ENCODE measurements around the gene FAH.

FAH gene

GRCh38 chr15:80194186-80194585 lies 41.4 kb downstream of the FAH start:
- in situ Hi-C loops (cut with MboI; ENCODE audit: low sequenced_read_pairs): no loop called here

DNA sequence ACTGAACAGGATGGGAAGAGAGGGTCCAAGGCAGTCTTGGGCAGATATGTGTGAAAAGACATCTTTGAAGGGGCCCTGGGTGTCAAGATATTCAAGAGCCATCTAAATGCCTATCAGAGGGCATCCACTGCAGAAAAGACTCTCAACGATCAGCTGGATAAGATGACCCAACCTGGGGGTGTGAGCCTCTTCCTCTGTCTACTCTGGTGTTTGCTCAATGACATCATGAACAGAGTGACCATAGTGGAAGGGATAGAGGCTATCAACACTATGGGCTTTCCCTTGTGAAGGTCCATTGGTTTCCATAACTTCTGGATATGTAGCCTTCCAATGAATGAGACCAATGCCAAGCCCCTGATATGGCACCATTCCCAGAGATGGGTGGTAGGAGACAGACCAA lies 42.1 kb downstream of the FAH start:
- in situ Hi-C loops (cut with MboI; ENCODE audit: low sequenced_read_pairs): no loop called here

DNA sequence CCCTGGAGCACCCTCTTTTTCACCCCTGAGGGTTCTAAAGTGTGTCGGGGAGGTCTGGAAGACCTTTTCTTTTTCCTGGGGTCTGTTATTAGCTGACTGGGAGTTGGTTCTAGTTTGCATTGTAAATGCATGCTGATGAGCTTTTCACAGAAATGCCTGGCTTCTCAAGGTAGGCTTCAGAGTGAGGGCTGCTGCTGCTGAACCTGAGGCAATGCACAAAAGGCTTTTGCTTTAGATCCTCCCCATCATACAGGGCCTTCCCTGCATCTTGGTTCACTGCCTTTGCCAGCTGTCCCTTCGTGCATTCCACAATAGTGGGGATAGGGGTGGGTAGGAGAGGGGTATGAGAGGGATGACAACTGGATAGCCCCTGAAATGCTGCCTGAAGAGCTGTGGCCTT lies 46.6 kb downstream of the FAH start:
- in situ Hi-C loops (cut with MboI; ENCODE audit: low sequenced_read_pairs): no loop called here

DNA sequence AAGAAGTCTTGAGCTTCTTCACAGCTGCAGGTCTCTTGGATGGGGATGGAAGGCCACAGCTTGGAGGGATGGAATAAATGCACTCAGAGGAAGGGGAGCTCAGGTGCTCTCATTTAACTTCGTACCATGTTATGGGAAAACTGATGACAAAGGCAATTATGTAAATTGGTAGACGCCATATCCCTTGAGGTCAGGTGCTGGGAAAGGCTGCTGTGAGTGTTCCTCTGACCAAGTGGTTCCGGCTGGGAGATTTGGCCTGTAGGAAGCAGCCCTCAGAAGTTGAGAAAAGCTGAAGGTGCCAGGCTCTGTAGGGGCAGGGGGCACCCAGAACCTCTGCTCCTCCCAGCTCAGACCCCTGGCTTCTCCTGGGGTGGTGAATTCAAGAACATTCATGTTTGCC lies 47.1 kb downstream of the FAH start:
- in situ Hi-C loops (cut with MboI; ENCODE audit: low sequenced_read_pairs): no loop called here

- in situ Hi-C loops (cut with MboI; ENCODE audit: low sequenced_read_pairs): no loop called here
Measured at GRCh38 chr15:80201256-80202015, 48.6 kb downstream of the FAH start.

DNA sequence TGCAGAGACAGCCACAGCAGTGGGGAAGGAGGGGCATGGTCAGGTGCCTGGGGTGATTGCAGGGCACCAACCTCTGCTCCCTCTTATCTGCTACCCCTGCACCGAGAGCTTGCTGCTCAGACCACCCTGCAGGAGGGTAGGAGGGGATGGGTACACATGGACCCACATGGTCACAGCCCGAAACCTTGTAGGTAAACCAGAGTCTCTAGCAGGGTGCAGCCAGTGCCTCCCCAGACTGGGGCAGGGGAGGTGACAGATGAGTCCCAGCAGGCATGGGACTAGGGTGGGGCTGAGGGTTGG lies 49.2 kb downstream of the FAH start:
- in situ Hi-C loops (cut with MboI; ENCODE audit: low sequenced_read_pairs): no loop called here

- in situ Hi-C loops (cut with MboI; ENCODE audit: low sequenced_read_pairs): no loop called here
Measured at GRCh38 chr15:80202641-80203360, 50.0 kb downstream of the FAH start.

DNA sequence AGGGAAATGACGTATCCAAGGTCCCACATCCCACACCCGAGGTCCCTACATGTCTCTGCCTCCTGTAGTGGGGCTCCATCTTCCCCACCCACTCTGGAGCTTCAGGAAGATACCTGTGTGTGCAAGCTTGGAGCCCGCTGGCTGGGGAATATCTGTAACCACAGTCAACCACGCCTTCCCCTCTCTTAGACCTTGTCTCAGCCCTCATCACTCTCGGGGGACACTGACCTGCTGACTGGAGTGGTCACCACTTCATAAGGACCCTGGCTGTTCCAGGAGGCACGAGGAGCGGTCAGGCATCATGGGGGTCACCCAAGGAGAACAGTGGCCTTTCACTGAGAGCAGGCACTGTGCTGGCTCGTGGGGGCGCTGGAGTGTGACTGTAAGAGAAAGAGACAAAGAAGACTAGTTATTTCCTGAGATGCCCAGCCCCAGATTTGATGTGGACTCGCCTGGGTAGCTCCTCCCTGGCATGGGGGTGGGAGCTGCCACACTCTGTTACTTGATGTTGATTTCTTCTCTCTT lies 50.6 kb downstream of the FAH start:
- in situ Hi-C loops (cut with MboI; ENCODE audit: low sequenced_read_pairs): no loop called here

- in situ Hi-C loops (cut with MboI; ENCODE audit: low sequenced_read_pairs): no loop called here
Measured at GRCh38 chr15:80204231-80204630, 51.4 kb downstream of the FAH start.

DNA sequence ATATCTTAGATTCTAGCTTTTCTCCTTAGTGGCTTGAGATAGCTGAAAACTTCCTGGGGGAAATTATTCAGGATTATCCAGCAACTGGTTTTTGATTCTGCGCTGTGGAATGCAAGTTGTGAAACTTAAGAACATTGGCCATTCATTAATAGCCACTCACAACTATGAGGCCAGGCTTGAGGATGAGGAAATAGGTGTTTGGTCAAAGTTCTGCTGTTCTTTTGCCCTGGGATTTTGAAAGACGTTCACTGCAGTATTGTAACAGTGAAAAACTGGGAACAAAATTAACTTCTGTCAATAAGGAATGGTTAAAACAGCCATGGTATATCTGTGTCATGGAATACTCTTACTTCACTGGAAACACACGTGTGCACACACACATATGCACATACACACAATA lies 55.1 kb downstream of the FAH start:
- in situ Hi-C loops (cut with MboI; ENCODE audit: low sequenced_read_pairs): no loop called here

- in situ Hi-C loops (cut with MboI; ENCODE audit: low sequenced_read_pairs): no loop called here
Measured at GRCh38 chr15:80208758-80209734, 56.2 kb downstream of the FAH start.

DNA sequence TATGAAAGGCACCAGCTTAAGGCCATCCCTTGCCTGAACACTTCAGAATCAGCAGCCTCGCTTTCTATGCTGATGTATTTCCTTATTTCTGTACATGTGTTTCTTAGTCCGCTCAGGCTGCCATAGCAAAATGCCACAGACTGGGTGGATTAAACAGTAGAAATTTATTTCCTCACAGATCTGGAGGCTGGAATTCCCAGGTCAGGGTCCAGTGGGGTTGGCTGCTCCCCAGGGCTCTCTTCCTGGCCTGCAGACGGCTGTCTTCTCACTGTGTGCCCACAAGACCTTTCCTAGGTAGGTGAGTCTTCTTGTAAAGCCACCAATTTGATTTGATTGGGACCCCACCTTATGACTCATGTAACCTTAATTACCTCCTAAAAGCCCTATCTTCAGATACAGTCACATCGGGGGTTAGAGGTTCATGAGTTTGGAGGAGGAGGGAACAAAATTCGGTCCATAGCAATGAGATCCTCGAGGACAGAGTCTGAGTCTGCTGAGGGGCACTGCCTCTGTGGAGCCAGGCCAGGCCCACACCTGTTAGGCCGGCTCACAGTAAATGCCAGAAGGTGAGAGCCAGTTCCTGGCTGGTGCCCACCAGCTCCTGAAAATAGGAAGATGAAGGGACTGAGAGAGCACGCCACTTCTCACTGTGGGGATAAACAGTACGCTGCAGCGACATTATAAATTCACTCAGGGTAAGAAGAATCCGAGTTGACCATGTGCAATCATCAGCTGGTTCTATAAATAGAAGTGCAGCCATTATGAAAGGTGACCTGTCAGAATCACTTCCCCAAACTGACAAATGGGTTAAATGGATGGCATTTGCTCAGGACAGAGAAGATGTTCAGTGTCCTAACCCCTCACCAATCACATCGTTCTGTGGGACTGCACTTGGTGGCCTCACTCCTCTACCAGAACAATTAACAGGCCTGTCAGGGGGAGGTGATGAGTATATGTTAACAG lies 58.1 kb downstream of the FAH start:
- in situ Hi-C loops (cut with MboI; ENCODE audit: low sequenced_read_pairs): no loop called here

- in situ Hi-C loops (cut with MboI; ENCODE audit: low sequenced_read_pairs): no loop called here
Measured at GRCh38 chr15:80211976-80212375, 59.2 kb downstream of the FAH start.

GRCh38 chr15:80214910-80215309 lies 62.1 kb downstream of the FAH start:
- in situ Hi-C loops (cut with MboI; ENCODE audit: low sequenced_read_pairs): no loop called here

DNA sequence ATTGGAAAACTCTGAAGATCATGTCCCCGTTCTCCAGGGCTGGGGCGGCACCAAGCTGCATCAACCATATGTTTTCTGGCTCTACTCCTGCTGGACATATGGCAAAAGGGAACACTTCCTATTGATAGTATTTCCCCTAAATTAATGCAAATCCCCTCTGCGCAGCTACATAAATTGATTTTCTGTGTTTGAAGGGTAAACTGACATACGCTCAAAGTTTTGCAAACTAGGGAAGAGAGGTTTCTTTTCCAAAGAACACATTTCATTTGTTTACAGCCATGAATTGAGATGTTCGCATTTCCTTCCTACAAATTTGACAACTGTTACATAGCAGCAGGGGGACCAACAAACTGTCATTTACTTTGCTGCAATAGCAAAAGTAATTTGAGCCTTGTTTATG lies 63.3 kb downstream of the FAH start:
- in situ Hi-C loops (cut with MboI; ENCODE audit: low sequenced_read_pairs): no loop called here

DNA sequence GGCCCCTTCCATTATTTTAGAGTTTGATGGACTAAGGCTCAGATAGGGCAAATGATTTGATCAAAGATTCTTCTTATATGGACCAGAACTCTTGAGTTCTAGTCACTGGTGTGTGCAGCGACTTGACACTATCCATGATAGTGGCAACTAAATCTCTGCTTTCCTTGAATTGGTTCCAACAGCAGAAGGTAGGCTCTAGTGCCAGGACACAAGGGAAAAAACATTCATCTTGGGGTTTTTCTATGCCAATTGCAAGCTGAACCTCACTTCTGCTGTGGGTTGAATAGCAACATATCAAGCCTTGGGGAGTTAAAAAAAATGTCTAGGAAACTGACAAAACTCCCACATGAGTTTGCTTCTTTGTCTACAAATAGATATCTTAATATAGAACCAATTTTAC lies 64.1 kb downstream of the FAH start:
- in situ Hi-C loops (cut with MboI; ENCODE audit: low sequenced_read_pairs): no loop called here

GRCh38 chr15:80217327-80217900 lies 64.6 kb downstream of the FAH start:
- in situ Hi-C loops (cut with MboI; ENCODE audit: low sequenced_read_pairs): no loop called here

- in situ Hi-C loops (cut with MboI; ENCODE audit: low sequenced_read_pairs): no loop called here
Measured at GRCh38 chr15:80219955-80220354, 67.2 kb downstream of the FAH start.

- in situ Hi-C loops (cut with MboI; ENCODE audit: low sequenced_read_pairs): no loop called here
Measured at GRCh38 chr15:80228959-80229610, 76.3 kb downstream of the FAH start.
